ENCODE measurements around the gene MLXIP.
"Not testable (repeated sequence)": the region's sequence is repeated elsewhere in the genome, so short reads cannot be mapped to it uniquely, and the experiment has no call there.

DNA sequence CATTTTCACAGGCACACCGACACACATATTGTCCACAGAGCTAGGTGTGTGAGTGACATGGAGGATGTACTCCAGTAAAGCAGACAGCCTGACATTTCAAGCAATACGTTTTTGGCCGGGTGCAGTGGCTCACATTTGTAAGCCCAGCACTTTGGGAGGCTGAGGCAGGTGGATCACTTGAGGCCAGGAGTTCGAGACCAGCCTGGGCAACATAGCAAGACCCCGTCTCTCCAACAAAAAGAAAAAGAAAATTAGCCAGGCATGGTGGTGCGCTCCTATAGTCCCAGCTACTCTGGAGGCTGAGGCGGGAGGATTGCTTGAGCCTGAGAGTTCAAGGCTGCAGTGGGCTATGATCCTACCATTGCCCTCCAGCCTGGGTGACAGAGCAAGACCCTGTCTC lies 22.1 kb upstream of the MLXIP start:
- TF ChIP-seq, protein P1, sequence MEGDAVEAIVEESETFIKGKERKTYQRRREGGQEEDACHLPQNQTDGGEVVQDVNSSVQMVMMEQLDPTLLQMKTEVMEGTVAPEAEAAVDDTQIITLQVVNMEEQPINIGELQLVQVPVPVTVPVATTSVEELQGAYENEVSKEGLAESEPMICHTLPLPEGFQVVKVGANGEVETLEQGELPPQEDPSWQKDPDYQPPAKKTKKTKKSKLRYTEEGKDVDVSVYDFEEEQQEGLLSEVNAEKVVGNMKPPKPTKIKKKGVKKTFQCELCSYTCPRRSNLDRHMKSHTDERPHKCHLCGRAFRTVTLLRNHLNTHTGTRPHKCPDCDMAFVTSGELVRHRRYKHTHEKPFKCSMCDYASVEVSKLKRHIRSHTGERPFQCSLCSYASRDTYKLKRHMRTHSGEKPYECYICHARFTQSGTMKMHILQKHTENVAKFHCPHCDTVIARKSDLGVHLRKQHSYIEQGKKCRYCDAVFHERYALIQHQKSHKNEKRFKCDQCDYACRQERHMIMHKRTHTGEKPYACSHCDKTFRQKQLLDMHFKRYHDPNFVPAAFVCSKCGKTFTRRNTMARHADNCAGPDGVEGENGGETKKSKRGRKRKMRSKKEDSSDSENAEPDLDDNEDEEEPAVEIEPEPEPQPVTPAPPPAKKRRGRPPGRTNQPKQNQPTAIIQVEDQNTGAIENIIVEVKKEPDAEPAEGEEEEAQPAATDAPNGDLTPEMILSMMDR (conservative IDR thresholded peaks at IDR 0.05; ENCODE audit: low read length), result not testable (repeated sequence)
- TF ChIP-seq EZH2phosphoT487 (IDR thresholded peaks at IDR 0.05; ENCODE audit: borderline replicate concordance), result not testable (repeated sequence)

Measured in Loucy (cell line).